GM19193 (cell line): ENCODE results near the gene TM4SF1.

Experiments used
- POLR2A ChIP-seq: IDR thresholded peaks from 4 replicates; pipeline ENCODE4 v1.6.1; 2011; ENCODE audit not compliant: insufficient read depth, insufficient read length; ENCODE audit errors: extremely low read depth

The TM4SF1 gene

GRCh38 chr3:149371001-149371722, 6.3 kb downstream of the TM4SF1 start:
- TF ChIP-seq POLR2A: no peak

GRCh38 chr3:149369991-149370866, 7.2 kb downstream of the TM4SF1 start:
- no peak for TF ChIP-seq POLR2A

GRCh38 chr3:149368674-149369497, 8.6 kb downstream of the TM4SF1 start:
- TF ChIP-seq POLR2A: no peak

DNA sequence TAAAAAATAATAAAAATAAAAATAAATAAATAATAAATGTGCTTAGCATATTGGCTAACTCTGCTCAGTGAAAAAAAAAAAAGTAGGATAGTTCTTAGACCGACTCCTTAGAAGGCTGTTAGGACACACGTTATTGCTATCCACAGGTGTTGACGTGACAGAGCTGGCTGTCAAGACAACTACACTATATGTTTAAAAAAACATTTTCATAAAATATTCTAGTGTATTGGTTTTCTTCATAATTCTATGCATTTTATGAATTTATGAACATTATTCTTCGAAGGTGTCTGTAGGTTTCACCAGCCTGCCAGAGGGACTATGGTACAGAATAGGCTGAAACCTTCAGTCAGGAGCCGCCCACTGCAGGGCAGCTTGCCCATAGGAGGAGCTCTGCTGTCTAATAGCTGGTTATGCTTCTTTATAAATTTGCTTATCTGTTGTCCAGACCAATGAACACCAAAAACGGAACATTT, 9.2 kb downstream of the TM4SF1 start:
- no peak for TF ChIP-seq POLR2A

GRCh38 chr3:149366941-149367840, 10.3 kb downstream of the TM4SF1 start:
- no peak for TF ChIP-seq POLR2A

GRCh38 chr3:149366031-149366430, 11.4 kb downstream of the TM4SF1 start:
- no peak for TF ChIP-seq POLR2A

DNA sequence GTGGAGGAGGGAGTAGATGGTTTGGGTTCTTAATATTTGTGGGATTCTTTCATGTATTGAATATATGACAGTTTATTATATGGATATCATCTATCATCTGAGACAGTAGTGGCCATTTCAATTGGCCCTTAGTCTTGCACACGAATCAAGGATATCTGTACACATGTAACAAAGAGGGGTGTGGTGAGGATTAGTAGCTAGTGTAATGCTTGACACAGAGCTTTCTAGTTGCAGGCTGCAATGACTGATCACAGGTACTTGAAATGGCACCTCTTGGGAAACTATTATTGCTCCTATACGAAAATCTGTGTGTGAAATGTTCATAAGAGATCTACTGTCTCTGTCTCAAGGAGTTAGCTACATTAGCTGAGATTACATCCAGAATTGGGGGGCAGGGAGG, 12.8 kb downstream of the TM4SF1 start:
- TF ChIP-seq POLR2A: no peak

GRCh38 chr3:149363053-149363452, 14.4 kb downstream of the TM4SF1 start:
- TF ChIP-seq POLR2A: no peak

DNA sequence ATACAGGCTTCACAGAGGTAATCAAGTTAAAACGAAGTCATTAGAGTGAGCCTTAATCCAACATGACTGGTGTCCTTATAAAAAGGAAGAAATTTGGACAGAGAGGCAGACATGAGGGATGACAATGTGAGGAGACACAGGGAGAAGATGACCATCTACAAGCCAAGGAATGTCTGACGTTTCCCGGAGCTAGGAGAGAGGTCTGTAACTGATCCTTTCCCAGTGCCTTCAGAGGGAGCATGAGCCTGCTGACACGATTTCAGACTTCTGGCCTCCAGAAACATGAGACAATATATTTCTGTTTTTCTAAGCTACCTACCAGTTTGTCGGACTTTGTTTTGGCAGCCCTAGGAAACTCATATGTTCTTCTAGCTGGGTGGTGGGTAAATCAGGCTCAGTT, 15.1 kb downstream of the TM4SF1 start:
- TF ChIP-seq POLR2A: no peak

- TF ChIP-seq POLR2A: no peak
Measured at GRCh38 chr3:149356630-149357029, 20.8 kb downstream of the TM4SF1 start.

- no peak for TF ChIP-seq POLR2A
Measured at GRCh38 chr3:149356044-149356592, 21.3 kb downstream of the TM4SF1 start.

GRCh38 chr3:149353581-149354184, 23.8 kb downstream of the TM4SF1 start:
- TF ChIP-seq POLR2A: no peak

- no peak for TF ChIP-seq POLR2A
Measured at GRCh38 chr3:149352556-149352955, 24.9 kb downstream of the TM4SF1 start.
